OCI-LY1 (cell line): ENCODE data around the gene CAMTA1.

Experiments used
- H2AFZ ChIP-seq: fragments of 200-600 bp; sonication (generic), shearing (Covaris generic); 2 replicates; pipeline ENCODE4 v1.6.0; 2014; ENCODE audit warnings: antibody characterized with exemption, mild to moderate bottlenecking, low read length
- H3F3A ChIP-seq: fragments of 200-600 bp; sonication (generic), shearing (Covaris generic); 2 replicates; pipeline ENCODE4 v1.6.0; 2014; ENCODE audit warnings: mild to moderate bottlenecking, antibody characterized with exemption, low read length, moderate library complexity; ENCODE audit not compliant: insufficient read depth
- H3K27ac ChIP-seq: fragments of 200-600 bp; sonication (generic); 2 replicates; pipeline ENCODE4 v1.5.1; 2014; ENCODE audit warnings: low read length, mixed run types, mild to moderate bottlenecking, low read depth; ENCODE audit not compliant: poor library complexity, severe bottlenecking
- H3K27me3 ChIP-seq: fragments of 200-600 bp; sonication (generic); 2 replicates; pipeline ENCODE4 v1.6.0; 2014; ENCODE audit warnings: antibody characterized with exemption, mild to moderate bottlenecking, low read length, moderate library complexity; ENCODE audit not compliant: insufficient read depth
- H3K36me3 ChIP-seq: fragments of 200-600 bp; sonication (generic); 2 replicates; pipeline ENCODE4 v1.6.1; 2014; ENCODE audit warnings: mild to moderate bottlenecking, antibody characterized with exemption, low read length, moderate library complexity, mixed read lengths; ENCODE audit not compliant: insufficient read depth
- H3K4me1 ChIP-seq: fragments of 200-600 bp; sonication (generic); 2 replicates; pipeline ENCODE4 v1.5.1; 2014; ENCODE audit warnings: mild to moderate bottlenecking, low read length, moderate library complexity; ENCODE audit not compliant: insufficient read depth, severe bottlenecking
- H3K4me2 ChIP-seq: fragments of 200-600 bp; sonication (generic), shearing (Covaris generic); 2 replicates; pipeline ENCODE4 v1.6.1; 2014; ENCODE audit warnings: low read length
- H3K4me3 ChIP-seq: fragments of 200-600 bp; sonication (generic); 2 replicates; pipeline ENCODE4 v1.5.1; 2014; ENCODE audit warnings: low read length, low read depth, mild to moderate bottlenecking, mixed read lengths; ENCODE audit not compliant: poor library complexity, severe bottlenecking
- H3K79me2 ChIP-seq: fragments of 200-600 bp; shearing (Covaris generic); 2 replicates; pipeline ENCODE4 v1.6.1; 2016; ENCODE audit warnings: mixed run types, low read length, mixed read lengths; ENCODE audit not compliant: insufficient read depth
- H3K9ac ChIP-seq: fragments of 200-600 bp; sonication (generic), shearing (Covaris generic); 2 replicates; pipeline ENCODE4 v1.6.1; 2014; ENCODE audit warnings: mild to moderate bottlenecking, low read length, mixed read lengths
- H3K9me2 ChIP-seq: fragments of 200-600 bp; sonication (generic), shearing (Covaris generic); 2 replicates; pipeline ENCODE4 v1.6.1; 2014; ENCODE audit warnings: low read depth, mild to moderate bottlenecking, low read length, mixed read lengths
- H3K9me3 ChIP-seq: fragments of 200-600 bp; shearing (Covaris generic); 2 replicates; pipeline ENCODE4 v1.6.1; 2014; ENCODE audit warnings: low read length, mixed read lengths
- H4K20me1 ChIP-seq: fragments of 200-600 bp; sonication (generic), shearing (Covaris generic); 2 replicates; pipeline ENCODE4 v1.6.0; 2016; ENCODE audit warnings: mild to moderate bottlenecking, low read length; ENCODE audit not compliant: insufficient read depth
- EZH2 ChIP-seq: fragments of 200-600 bp; sonication (generic), shearing (Covaris generic); IDR thresholded peaks from 2 replicates; pipeline ENCODE4 v1.8.0; 2017; ENCODE audit warnings: borderline replicate concordance, mixed run types, mild to moderate bottlenecking, antibody characterized with exemption, low read length, moderate library complexity, mixed read lengths
- TF ChIP-seq, protein P1 (sequence below): fragments of 200-600 bp; sonication (generic), shearing (Covaris generic); IDR thresholded peaks from 2 replicates; pipeline ENCODE4 v1.5.1; 2017; ENCODE audit warnings: mild to moderate bottlenecking, antibody characterized with exemption, low read length, moderate library complexity, mixed read lengths

CAMTA1 gene

GRCh38 chr1:7550261-7550865 lies 765.1 kb downstream of the CAMTA1 start:
- no peaks in the 10 kb centered on the region for H3F3A ChIP-seq
- H4K20me1 ChIP-seq = no peaks in the 10 kb centered on the region
- no peak overlapping the region for H3K4me2 ChIP-seq
- no peak overlapping the region for H3K27ac ChIP-seq
- no peak overlapping the region for H2AFZ ChIP-seq
- H3K79me2 ChIP-seq = no peaks in the 10 kb centered on the region
- H3K9ac ChIP-seq = no peak overlapping the region
- H3K4me1 ChIP-seq = no peaks in the 10 kb centered on the region
- H3K4me3 ChIP-seq = no peak overlapping the region
- no peaks in the 10 kb centered on the region for H3K36me3 ChIP-seq
- H3K9me2 ChIP-seq = no peaks in the 10 kb centered on the region
- TF ChIP-seq, protein P1, sequence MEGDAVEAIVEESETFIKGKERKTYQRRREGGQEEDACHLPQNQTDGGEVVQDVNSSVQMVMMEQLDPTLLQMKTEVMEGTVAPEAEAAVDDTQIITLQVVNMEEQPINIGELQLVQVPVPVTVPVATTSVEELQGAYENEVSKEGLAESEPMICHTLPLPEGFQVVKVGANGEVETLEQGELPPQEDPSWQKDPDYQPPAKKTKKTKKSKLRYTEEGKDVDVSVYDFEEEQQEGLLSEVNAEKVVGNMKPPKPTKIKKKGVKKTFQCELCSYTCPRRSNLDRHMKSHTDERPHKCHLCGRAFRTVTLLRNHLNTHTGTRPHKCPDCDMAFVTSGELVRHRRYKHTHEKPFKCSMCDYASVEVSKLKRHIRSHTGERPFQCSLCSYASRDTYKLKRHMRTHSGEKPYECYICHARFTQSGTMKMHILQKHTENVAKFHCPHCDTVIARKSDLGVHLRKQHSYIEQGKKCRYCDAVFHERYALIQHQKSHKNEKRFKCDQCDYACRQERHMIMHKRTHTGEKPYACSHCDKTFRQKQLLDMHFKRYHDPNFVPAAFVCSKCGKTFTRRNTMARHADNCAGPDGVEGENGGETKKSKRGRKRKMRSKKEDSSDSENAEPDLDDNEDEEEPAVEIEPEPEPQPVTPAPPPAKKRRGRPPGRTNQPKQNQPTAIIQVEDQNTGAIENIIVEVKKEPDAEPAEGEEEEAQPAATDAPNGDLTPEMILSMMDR = no peak
- no peak for TF ChIP-seq EZH2
- H3K9me3 ChIP-seq = no peaks in the 10 kb centered on the region
- H3K27me3 ChIP-seq = no peaks in the 10 kb centered on the region

GRCh38 chr1:7550981-7551380 lies 765.7 kb downstream of the CAMTA1 start:
- no peak overlapping the region for H2AFZ ChIP-seq
- no peaks in the 10 kb centered on the region for H3K4me1 ChIP-seq
- H3K4me2 ChIP-seq = no peak overlapping the region
- H3K36me3 ChIP-seq = no peaks in the 10 kb centered on the region
- no peak overlapping the region for H3K27ac ChIP-seq
- H3F3A ChIP-seq = no peaks in the 10 kb centered on the region
- no peaks in the 10 kb centered on the region for H3K9me2 ChIP-seq
- no peaks in the 10 kb centered on the region for H3K27me3 ChIP-seq
- no peak overlapping the region for H3K9ac ChIP-seq
- H3K79me2 ChIP-seq = no peaks in the 10 kb centered on the region
- no peaks in the 10 kb centered on the region for H4K20me1 ChIP-seq
- H3K9me3 ChIP-seq = no peaks in the 10 kb centered on the region
- no peak overlapping the region for H3K4me3 ChIP-seq
- no peak for TF ChIP-seq EZH2
- TF ChIP-seq, protein P1 = no peak

GRCh38 chr1:7551442-7551841 lies 766.2 kb downstream of the CAMTA1 start:
- Histone ChIP-seq H4K20me1 (no peaks in the 10 kb centered on the region), H3F3A (no peaks in the 10 kb centered on the region), H3K27me3 (no peaks in the 10 kb centered on the region), H3K27ac (no peak overlapping the region), H3K4me1 (no peaks in the 10 kb centered on the region), H3K4me2 (no peak overlapping the region), H3K9me3 (no peaks in the 10 kb centered on the region), H3K79me2 (no peaks in the 10 kb centered on the region), H3K4me3 (no peak overlapping the region), H3K9me2 (no peaks in the 10 kb centered on the region), H2AFZ (no peak overlapping the region), H3K9ac (no peak overlapping the region), H3K36me3 (no peaks in the 10 kb centered on the region)
- TF ChIP-seq, protein P1 = no peak
- no peak for TF ChIP-seq EZH2
